BE2C (cell line): ENCODE data around the gene CTU1.

Experiments used
- DNase-seq: peaks from one replicate; pipeline ENCODE4 v3.0.0-alpha.2; 2020
- H3K27me3 ChIP-seq: fragments of 250-450 bp; sonication (Bioruptor Pico); 2 replicates; pipeline ENCODE4 v1.5.1; 2020; ENCODE audit warnings: mild to moderate bottlenecking
- H3K36me3 ChIP-seq: fragments of 250-450 bp; sonication (Bioruptor Pico); 2 replicates; pipeline ENCODE4 v1.5.1; 2020; ENCODE audit warnings: mild to moderate bottlenecking
- H3K4me1 ChIP-seq: fragments of 250-450 bp; sonication (Bioruptor Pico); 2 replicates; pipeline ENCODE4 v1.5.1; 2020
- H3K4me3 ChIP-seq: 2 replicates; pipeline ENCODE4 v1.5.1; 2011; ENCODE audit warnings: low read depth, low read length
- H3K9me3 ChIP-seq: fragments of 250-450 bp; sonication (Bioruptor Pico); 2 replicates; pipeline ENCODE4 v1.5.1; 2020
- CTCF ChIP-seq: IDR thresholded peaks from 2 replicates; pipeline ENCODE4 v1.5.1; 2012; ENCODE audit warnings: mild to moderate bottlenecking, low read depth, low read length

Gene CTU1

DNA sequence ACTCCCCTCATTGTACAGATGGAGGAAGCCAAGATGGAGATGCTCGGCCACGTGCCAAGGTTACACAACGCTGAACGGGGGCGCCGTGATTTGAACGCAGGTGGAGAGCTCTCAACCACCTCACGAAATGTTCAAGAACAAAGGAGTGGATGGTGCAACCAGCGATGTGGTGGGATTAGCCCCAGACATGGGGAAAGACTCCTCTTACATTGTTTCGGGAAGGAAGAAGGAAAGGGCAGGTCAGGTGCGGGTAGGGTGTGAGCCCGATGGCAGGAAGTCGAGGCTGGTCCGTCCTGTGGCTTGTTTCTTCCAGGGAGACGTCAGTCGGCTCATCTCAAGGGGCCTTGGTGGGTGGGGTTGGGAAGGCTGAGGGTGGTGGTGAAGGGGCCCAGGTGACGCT is 18.4 kb downstream of the CTU1 start:
- Histone ChIP-seq H3K4me1 (no peaks in the 10 kb centered on the region), H3K36me3 (no peaks in the 10 kb centered on the region), H3K4me3 (no peak overlapping the region), H3K9me3 (no peaks in the 10 kb centered on the region), H3K27me3 (no peaks in the 10 kb centered on the region; the same call in 1 of the 2 replicates)
- DNase-seq, result no peak
- TF ChIP-seq CTCF, result no peak

GRCh38 chr19:51086153-51086850 is 21.9 kb downstream of the CTU1 start:
- no peaks in the 10 kb centered on the region for H3K36me3 ChIP-seq
- no peaks in the 10 kb centered on the region for H3K4me1 ChIP-seq
- no peak for DNase-seq
- no peaks in the 10 kb centered on the region for H3K9me3 ChIP-seq
- H3K27me3 ChIP-seq, result peaks cover 18% of the 10 kb centered on the region
- H3K4me3 ChIP-seq, result no peak overlapping the region
- TF ChIP-seq CTCF, result no peak

- Histone ChIP-seq H3K9me3 (no peaks in the 10 kb centered on the region), H3K36me3 (no peaks in the 10 kb centered on the region), H3K4me1 (no peaks in the 10 kb centered on the region), H3K27me3 (peaks cover 26% of the 10 kb centered on the region), H3K4me3 (no peak overlapping the region)
- TF ChIP-seq CTCF, result no peak
- no peak for DNase-seq
Measured at GRCh38 chr19:51084505-51084904, 23.7 kb downstream of the CTU1 start.

- DNase-seq, result no peak
- H3K4me3 ChIP-seq, result no peak overlapping the region
- peaks cover 26% of the 10 kb centered on the region for H3K27me3 ChIP-seq
- no peak for TF ChIP-seq CTCF
- H3K36me3 ChIP-seq, result no peaks in the 10 kb centered on the region
- H3K9me3 ChIP-seq, result no peaks in the 10 kb centered on the region
- H3K4me1 ChIP-seq, result no peaks in the 10 kb centered on the region
Measured at GRCh38 chr19:51083783-51084182, 24.4 kb downstream of the CTU1 start.

DNA sequence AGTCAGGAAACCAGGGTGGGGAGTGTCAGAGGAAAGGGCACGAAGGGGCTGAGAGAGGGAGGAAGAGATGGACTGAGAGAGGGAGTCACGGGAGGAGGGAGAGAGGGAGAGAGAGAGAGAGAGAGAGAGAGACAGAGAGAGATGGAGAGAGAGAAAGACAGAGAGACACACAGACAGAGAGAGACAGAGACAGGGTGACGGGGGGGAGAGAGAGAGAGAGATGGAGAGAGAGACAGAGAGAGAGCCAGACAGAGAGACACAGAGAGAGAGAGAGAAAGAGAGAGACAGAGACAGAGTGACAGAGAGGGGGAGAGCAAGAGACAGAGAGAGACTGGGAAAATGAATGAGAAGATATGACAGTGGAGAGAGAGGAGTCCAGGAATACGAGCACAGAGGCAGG is 25.0 kb downstream of the CTU1 start:
- no peak for TF ChIP-seq CTCF

GRCh38 chr19:51082611-51083010 is 25.6 kb downstream of the CTU1 start, which contains the start of gene KLK14:
TSS of gene KLK14 (minus strand) at chr19:51082887. CDS start at chr19:51082614, 273 bp downstream.
- Histone ChIP-seq H3K4me1 (no peaks in the 10 kb centered on the region), H3K27me3 (peaks cover 26% of the 10 kb centered on the region), H3K9me3 (no peaks in the 10 kb centered on the region), H3K36me3 (no peaks in the 10 kb centered on the region), H3K4me3 (no peak within 1 kb of the TSS)
- TF ChIP-seq CTCF, result no peak
- DNase-seq, result no peak

More for the DNA sequence above, 25.0 kb downstream of the CTU1 start:
- no peak for DNase-seq
- H3K27me3 ChIP-seq, result peaks cover 26% of the 10 kb centered on the region
- H3K4me1 ChIP-seq, result no peaks in the 10 kb centered on the region
- H3K9me3 ChIP-seq, result no peaks in the 10 kb centered on the region
- H3K36me3 ChIP-seq, result no peaks in the 10 kb centered on the region
- no peak overlapping the region for H3K4me3 ChIP-seq
